ENCODE results near the gene CALM1.

The CALM1 gene

DNA sequence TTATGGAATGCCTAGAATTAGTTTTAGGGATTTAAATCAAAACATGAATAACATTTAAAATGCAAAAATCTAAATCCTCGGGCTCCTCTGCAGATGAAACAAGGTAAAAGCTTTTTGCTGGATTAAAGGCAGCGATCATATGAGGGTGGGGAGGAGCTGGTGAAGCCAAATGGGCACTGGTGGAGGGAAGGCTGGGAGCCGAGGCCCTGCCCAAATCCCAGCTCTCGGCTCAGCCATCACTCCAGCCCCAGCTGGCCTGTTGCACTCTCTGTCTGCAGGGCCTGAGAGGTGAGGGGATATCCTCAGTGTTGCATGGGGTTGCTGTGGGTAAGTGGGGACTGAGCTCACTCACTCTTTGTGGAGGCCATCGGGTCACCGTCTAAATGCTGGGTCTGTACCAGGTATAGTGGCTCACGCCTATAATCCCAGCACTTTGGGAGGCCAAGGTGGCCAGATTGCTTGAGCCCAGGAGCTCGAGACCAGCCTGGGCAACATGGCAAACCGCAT lies 28.6 kb downstream of the CALM1 start:
- TF ChIP-seq, protein P1, sequence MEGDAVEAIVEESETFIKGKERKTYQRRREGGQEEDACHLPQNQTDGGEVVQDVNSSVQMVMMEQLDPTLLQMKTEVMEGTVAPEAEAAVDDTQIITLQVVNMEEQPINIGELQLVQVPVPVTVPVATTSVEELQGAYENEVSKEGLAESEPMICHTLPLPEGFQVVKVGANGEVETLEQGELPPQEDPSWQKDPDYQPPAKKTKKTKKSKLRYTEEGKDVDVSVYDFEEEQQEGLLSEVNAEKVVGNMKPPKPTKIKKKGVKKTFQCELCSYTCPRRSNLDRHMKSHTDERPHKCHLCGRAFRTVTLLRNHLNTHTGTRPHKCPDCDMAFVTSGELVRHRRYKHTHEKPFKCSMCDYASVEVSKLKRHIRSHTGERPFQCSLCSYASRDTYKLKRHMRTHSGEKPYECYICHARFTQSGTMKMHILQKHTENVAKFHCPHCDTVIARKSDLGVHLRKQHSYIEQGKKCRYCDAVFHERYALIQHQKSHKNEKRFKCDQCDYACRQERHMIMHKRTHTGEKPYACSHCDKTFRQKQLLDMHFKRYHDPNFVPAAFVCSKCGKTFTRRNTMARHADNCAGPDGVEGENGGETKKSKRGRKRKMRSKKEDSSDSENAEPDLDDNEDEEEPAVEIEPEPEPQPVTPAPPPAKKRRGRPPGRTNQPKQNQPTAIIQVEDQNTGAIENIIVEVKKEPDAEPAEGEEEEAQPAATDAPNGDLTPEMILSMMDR (IDR thresholded peaks at IDR 0.05; ENCODE audit: insufficient read depth, low read depth, low read length, missing control alignments) = no peak
- no peak overlapping the region for H3K4me3 ChIP-seq (ENCODE audit: low read length)
- DNase-seq (ENCODE audit: low read depth) = no peak

DNA sequence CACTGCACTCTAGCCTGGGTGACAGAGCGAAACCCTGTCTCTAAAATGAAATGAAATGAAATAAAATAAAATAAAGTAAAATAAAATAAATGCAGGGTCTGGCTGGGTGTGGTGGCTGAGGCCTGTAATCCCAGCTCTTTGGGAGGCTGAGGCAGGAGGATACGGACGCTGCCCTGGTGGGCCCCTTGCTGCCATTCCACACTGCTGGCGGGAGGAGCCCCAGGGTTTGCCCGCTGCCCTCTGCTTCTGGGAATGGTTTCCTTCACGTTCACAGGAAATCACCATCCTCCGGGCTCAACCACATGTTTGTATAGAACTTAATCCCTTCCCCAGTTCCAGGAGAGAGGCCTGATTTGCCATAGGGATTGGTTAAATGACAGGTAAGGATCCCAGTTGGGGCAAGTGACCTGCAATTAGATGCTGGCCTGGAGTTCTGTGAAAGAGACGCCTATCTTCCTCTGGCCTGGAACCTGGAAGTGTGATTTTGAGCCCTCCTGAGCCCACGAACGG lies 29.3 kb downstream of the CALM1 start:
- no peak for DNase-seq (ENCODE audit: low read depth)
- TF ChIP-seq, protein P1 (IDR thresholded peaks at IDR 0.05; ENCODE audit: insufficient read depth, low read depth, low read length, missing control alignments) = no peak
- no peak overlapping the region for H3K4me3 ChIP-seq (ENCODE audit: low read length)

DNA sequence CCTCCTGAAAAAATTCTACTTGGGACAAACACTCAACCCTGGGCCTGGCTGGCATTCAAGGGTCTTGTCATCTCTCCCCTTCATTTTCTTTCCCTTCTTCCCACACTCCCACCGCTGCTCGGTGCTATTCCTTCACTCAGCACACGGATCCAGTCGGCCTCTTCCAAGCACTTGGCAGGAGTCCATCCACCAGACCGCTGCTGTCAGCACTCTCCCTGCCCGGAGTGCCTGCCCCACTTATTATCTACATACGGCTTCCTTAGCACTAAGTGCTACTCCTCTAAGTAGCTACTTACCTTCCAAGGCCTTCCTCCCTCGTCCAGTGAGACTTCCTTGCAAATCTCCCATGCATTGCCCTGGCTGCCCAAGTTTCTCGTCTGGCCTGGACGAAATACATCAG lies 29.8 kb downstream of the CALM1 start:
- no peak overlapping the region for H3K4me3 ChIP-seq (ENCODE audit: low read length)
- TF ChIP-seq, protein P1 (IDR thresholded peaks at IDR 0.05; ENCODE audit: insufficient read depth, low read depth, low read length, missing control alignments) = no peak
- no peak for DNase-seq (ENCODE audit: low read depth)

DNA sequence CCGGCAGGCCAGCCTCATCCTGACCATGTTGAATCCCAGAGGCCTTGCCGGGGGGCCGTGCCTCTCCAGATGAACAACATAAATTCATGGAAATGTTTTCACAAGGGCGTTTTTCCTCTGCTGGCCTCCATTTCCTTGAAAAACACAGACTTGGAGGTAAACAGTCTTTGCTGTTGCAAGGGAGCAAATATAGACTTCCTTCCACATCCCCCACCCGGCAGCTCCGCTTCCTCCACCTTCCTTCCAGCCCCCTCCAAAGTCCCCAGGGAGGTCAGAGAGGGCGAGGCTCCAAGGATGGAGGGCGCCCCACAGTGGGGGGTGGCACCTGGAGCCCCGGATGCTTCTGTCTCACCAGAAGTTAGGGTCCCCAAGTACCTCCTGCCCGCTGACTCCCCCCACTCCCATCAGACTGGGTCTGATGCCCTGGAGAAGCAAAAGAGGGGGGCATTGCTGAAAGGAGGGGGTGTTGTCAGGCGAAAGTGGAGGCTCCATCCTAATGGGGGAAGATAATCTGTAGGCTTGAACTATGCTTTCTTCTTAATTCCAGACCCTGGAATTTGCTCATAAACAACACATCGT lies 31.1 kb downstream of the CALM1 start:
- H3K4me3 ChIP-seq (ENCODE audit: low read length) = no peak overlapping the region
- no peak for DNase-seq (ENCODE audit: low read depth)
- TF ChIP-seq, protein P1 (IDR thresholded peaks at IDR 0.05; ENCODE audit: insufficient read depth, low read depth, low read length, missing control alignments) = no peak

DNA sequence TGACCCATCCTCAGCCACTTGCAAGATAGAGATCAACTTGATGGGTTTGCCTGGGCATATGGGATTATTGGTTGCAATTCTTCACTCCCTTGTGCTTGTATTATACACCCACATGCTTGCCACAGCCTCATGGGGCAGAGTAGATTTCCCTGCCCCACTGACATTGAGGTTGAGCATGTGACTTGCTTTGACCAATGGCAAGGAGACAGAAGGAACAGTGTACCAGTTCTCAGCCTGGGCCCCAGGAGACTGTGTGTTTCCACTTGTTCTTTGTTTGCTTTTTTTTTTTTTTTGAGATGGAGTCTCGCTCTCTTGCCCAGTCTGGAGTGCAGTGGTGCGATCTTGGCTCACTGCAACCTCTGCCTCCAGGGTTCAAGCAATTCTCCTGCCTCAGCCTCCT lies 31.8 kb downstream of the CALM1 start:
- TF ChIP-seq, protein P1 (IDR thresholded peaks at IDR 0.05; ENCODE audit: insufficient read depth, low read depth, low read length, missing control alignments) = no peak
- no peak overlapping the region for H3K4me3 ChIP-seq (ENCODE audit: low read length)
- DNase-seq (ENCODE audit: low read depth) = no peak

DNA sequence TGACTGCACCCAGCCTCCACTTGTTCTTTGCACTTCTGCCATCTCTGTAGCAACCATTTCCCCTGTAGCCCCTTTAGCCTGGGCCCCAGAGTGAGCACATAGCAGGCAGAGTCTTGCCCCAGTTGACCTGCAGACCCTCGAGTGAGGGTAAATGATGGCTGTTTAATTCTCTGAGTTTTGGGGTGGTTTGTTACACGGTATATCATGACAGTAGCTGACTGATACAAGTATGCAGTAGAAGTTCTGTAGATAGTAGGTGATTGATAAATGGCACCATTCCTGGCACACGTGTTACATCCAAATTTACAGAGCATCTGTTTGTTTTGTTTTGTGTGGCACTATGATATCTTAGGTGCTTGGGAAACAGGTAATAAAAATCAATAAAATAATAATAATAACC lies 32.4 kb downstream of the CALM1 start:
- DNase-seq (ENCODE audit: low read depth) = no peak
- TF ChIP-seq, protein P1 (IDR thresholded peaks at IDR 0.05; ENCODE audit: insufficient read depth, low read depth, low read length, missing control alignments) = no peak
- no peak overlapping the region for H3K4me3 ChIP-seq (ENCODE audit: low read length)

DNA sequence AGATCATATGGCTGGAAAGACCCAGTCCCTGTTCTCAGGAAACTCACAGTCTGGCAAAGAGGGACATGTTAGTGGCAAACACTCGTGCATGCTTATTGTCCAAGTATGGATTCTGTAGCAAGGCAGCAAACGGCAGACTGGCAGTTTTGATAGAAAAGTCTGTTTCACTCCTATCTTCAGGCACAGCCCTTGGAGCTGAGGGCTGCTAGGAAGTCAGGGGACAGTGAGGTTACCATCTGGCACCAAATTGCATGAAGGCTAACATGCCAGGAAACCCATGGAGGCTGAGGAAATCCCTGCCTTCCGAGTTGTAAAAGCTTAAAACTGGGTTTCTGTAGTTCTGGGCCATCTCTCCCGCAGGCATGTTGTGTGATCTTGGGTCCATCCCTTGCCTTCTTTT lies 32.9 kb downstream of the CALM1 start:
- DNase-seq (ENCODE audit: low read depth) = no peak
- H3K4me3 ChIP-seq (ENCODE audit: low read length) = no peak overlapping the region
- TF ChIP-seq, protein P1 (IDR thresholded peaks at IDR 0.05; ENCODE audit: insufficient read depth, low read depth, low read length, missing control alignments) = no peak
